Liver (tissue), 9 donors: Measurements from ENCODE around the gene FN3K. TPM values are rescaled to one million over a fixed set of nuclear protein-coding genes. Genes with fewer than 3 reads are reported as not detected.

ENCODE experiments used
- DNase-seq: peaks from one replicate; pipeline ENCODE4 v3.0.0-alpha.2; 2017; ENCODE audit warnings: low spot score
- H3K27ac ChIP-seq, 2 donors: one replicate each; pipeline ENCODE4 v1.7.0; 2013; ENCODE audit warnings: inconsistent platforms in 2 of 2, low read length in 2 of 2, control low read depth in 1 of 2, low read depth in 1 of 2, mild to moderate bottlenecking in 1 of 2
- H3K27me3 ChIP-seq, 4 donors: one replicate each; pipeline versions ENCODE4 v1.6.1 to v1.7.0; 2013; ENCODE audit warnings: low read length in 3 of 4, inconsistent platforms in 1 of 4, mild to moderate bottlenecking in 1 of 4, moderate library complexity in 1 of 4; ENCODE audit not compliant: control insufficient read depth in 4 of 4, insufficient read depth in 4 of 4
- H3K36me3 ChIP-seq, 4 donors: one replicate each; pipeline versions ENCODE4 v1.6.1 to v1.7.0; 2013; ENCODE audit warnings: low read length in 3 of 4, mild to moderate bottlenecking in 3 of 4, low read depth in 1 of 4, moderate library complexity in 1 of 4; ENCODE audit not compliant: control insufficient read depth in 4 of 4, insufficient read depth in 3 of 4
- H3K4me1 ChIP-seq, 4 donors: one replicate each; pipeline versions ENCODE4 v1.6.1 to v1.7.0; 2013; ENCODE audit warnings: low read length in 3 of 4, mild to moderate bottlenecking in 3 of 4, moderate library complexity in 1 of 4; ENCODE audit not compliant: control insufficient read depth in 4 of 4, insufficient read depth in 4 of 4
- H3K4me3 ChIP-seq, 3 donors: one replicate each; pipeline versions ENCODE4 v1.6.1 to v1.7.0; 2013; ENCODE audit warnings: low read length in 3 of 3, control low read depth in 1 of 3, low read depth in 1 of 3, mild to moderate bottlenecking in 1 of 3
- H3K9ac ChIP-seq, 2 donors: one replicate each; pipeline ENCODE4 v1.7.0; 2013; ENCODE audit warnings: low read length in 2 of 2, mild to moderate bottlenecking in 2 of 2, moderate library complexity in 2 of 2, control low read depth in 1 of 2, low read depth in 1 of 2
- H3K9me3 ChIP-seq, 4 donors: one replicate each; pipeline versions ENCODE4 v1.6.1 to v1.7.0; 2013; ENCODE audit warnings: low read length in 3 of 4; ENCODE audit not compliant: control insufficient read depth in 4 of 4
- FOXA1 ChIP-seq: IDR thresholded peaks from 2 replicates; pipeline ENCODE4 v1.6.1; 2016; ENCODE audit warnings: antibody characterized with exemption
- FOXA2 ChIP-seq: IDR thresholded peaks from 2 replicates; pipeline ENCODE4 v1.6.1; 2016; ENCODE audit warnings: antibody characterized with exemption
- GABPA ChIP-seq, 2 donors: IDR thresholded peaks in 1 of 2; conservative IDR thresholded peaks in 1 of 2; 2 replicates each; pipeline ENCODE4 v1.6.1; 2016; ENCODE audit warnings: antibody characterized with exemption in 2 of 2, mild to moderate bottlenecking in 1 of 2, moderate library complexity in 1 of 2
- HNF4G ChIP-seq: IDR thresholded peaks from 2 replicates; pipeline ENCODE4 v1.6.1; 2016; ENCODE audit warnings: antibody characterized with exemption
- JUND ChIP-seq, 2 donors: IDR thresholded peaks; 2 replicates each; pipeline ENCODE4 v1.6.1; 2016; ENCODE audit warnings: antibody characterized with exemption in 2 of 2
- NR2F2 ChIP-seq: IDR thresholded peaks from 2 replicates; pipeline ENCODE4 v1.6.1; 2016; ENCODE audit warnings: antibody characterized with exemption
- RXRA ChIP-seq, 2 donors: IDR thresholded peaks; 2 replicates each; pipeline ENCODE4 v1.6.1; 2017 to 2018; ENCODE audit warnings: antibody characterized with exemption in 2 of 2, mild to moderate bottlenecking in 1 of 2
- YY1 ChIP-seq: IDR thresholded peaks from 2 replicates; pipeline ENCODE4 v1.6.1; 2016; ENCODE audit warnings: antibody characterized with exemption, mild to moderate bottlenecking
- WGBS: extraction: QIAGEN DNeasy Blood & Tissue Kit; methylation state at CpG from one replicate; pipeline ENCODE4 v1.1.7; 2013; 5-methylcytosine and 5-hydroxymethylcytosine counted together
- polyA plus RNA-seq, 2 donors: library from polyadenylated mRNA; stranded (reverse) in 1 of 2; unstranded in 1 of 2; fragments of 200-250 nt in 1 of 2; fragments of >200 nt in 1 of 2; fragmentation: Nextera tagmentation in 1 of 2; extraction: Ambion mirVana in 1 of 2; gene quantifications; one replicate each; pipeline versions ENCODE4 v1.2.1 to v1.2.3, GENCODE V29; 2013 to 2015
- total RNA-seq, 2 donors: library from RNA; depleted of rRNA; stranded (reverse); fragments of >200 nt; gene quantifications; one replicate each; pipeline ENCODE4 v1.2.3, GENCODE V29; 2014
- TF ChIP-seq, protein P1 (sequence below): fragments of 150-350 bp; IDR thresholded peaks from 2 replicates; pipeline ENCODE4 v1.5.1; 2017; ENCODE audit warnings: improper control_type of control experiment, low read depth, low read length; ENCODE audit not compliant: missing input control
- TF ChIP-seq, protein P2 (sequence below): IDR thresholded peaks from 2 replicates; pipeline ENCODE4 v1.6.1; 2016; ENCODE audit warnings: antibody characterized with exemption
- TF ChIP-seq, protein P3 (sequence below): IDR thresholded peaks from 2 replicates; pipeline ENCODE4 v1.6.1; 2016; ENCODE audit warnings: antibody characterized with exemption
- donor health status: healthy.
- donor health status: healthy.
- donor health status: healthy.
- donor health status: healthy.
- donor health status: healthy.

FN3K gene
- total and polyA plus RNA-seq, 4 donors: 18.4 to 28.7 (median 22.9) TPM

DNA sequence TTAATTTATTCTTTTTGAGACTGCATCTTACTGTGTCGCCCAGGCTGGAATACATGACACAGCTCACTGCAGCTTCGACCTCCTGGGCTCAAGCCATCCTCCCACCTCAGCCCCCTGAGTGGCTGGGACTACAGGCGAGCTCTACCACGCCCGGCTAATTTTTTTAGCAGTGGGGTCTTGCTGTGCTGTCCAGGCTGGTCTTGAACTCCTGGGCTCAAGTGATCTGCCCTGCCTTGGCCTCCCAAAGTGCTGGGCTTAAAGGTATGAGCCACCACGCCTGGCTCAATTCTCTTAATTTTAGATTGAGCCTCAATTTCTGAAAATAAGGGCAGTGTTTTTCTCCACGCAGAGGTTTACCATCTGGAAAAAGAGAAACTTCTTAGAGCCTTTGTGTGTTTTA lies 63.3 kb downstream of the FN3K start:
- no peak overlapping the region for H3K9ac ChIP-seq
- H3K4me1 ChIP-seq: no peaks in the 10 kb centered on the region
- H3K36me3 ChIP-seq: peaks cover 0 to 6% (median 2%) of the 10 kb centered on the region in 4 donors
- H3K27ac ChIP-seq: no peak overlapping the region
- 97% methylated on average over 7 of the region's 7 CpGs for whole genome bisulfite sequencing
- H3K9me3 ChIP-seq: no peaks in the 10 kb centered on the region
- no peak for DNase-seq
- TF ChIP-seq GABPA (IDR thresholded peaks at IDR 0.05 in 1 of 2, conservative IDR thresholded peaks at IDR 0.05 in 1 of 2) (no peak), JUND (IDR thresholded peaks at IDR 0.05) (no peak), FOXA2 (no peak), NR2F2 (no peak), YY1 (no peak), RXRA (IDR thresholded peaks at IDR 0.05) (no peak), HNF4G (no peak)
- TF ChIP-seq, protein P1, sequence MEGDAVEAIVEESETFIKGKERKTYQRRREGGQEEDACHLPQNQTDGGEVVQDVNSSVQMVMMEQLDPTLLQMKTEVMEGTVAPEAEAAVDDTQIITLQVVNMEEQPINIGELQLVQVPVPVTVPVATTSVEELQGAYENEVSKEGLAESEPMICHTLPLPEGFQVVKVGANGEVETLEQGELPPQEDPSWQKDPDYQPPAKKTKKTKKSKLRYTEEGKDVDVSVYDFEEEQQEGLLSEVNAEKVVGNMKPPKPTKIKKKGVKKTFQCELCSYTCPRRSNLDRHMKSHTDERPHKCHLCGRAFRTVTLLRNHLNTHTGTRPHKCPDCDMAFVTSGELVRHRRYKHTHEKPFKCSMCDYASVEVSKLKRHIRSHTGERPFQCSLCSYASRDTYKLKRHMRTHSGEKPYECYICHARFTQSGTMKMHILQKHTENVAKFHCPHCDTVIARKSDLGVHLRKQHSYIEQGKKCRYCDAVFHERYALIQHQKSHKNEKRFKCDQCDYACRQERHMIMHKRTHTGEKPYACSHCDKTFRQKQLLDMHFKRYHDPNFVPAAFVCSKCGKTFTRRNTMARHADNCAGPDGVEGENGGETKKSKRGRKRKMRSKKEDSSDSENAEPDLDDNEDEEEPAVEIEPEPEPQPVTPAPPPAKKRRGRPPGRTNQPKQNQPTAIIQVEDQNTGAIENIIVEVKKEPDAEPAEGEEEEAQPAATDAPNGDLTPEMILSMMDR: no peak
- TF ChIP-seq, protein P2, sequence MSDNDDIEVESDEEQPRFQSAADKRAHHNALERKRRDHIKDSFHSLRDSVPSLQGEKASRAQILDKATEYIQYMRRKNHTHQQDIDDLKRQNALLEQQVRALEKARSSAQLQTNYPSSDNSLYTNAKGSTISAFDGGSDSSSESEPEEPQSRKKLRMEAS: no peak
- no peak overlapping the region for H3K4me3 ChIP-seq
- H3K27me3 ChIP-seq: no peaks in the 10 kb centered on the region

DNA sequence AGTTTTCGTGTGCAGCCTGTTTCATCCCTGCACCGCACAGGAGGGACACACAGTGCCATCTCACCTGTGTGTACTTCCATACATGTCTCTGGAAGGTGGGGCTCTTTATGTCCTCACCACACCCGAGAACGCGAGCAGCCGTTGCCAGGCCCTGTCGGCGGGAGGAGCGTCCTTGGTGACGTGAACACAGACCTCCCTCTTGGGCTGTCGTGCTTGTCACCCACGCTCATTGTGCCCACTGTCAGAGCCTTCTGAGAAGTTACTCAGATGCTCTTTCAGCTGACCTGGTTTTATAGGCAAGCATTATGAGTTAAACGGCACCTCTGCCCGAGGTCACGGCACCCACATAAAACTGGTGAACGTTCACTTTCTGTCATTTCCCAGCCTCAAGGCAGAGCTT lies 64.2 kb downstream of the FN3K start:
- no peaks in the 10 kb centered on the region for H3K9me3 ChIP-seq
- 92% methylated on average over 16 of the region's 16 CpGs for WGBS
- H3K27ac ChIP-seq: no peak overlapping the region
- TF ChIP-seq, protein P3, sequence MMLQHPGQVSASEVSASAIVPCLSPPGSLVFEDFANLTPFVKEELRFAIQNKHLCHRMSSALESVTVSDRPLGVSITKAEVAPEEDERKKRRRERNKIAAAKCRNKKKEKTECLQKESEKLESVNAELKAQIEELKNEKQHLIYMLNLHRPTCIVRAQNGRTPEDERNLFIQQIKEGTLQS: no peak
- TF ChIP-seq RXRA (IDR thresholded peaks at IDR 0.05) (no peak), JUND (IDR thresholded peaks at IDR 0.05) (no peak), FOXA1 (no peak)
- no peaks in the 10 kb centered on the region for H3K27me3 ChIP-seq
- peaks cover 0 to 6% (median 2%) of the 10 kb centered on the region in 4 donors for H3K36me3 ChIP-seq
- no peak overlapping the region for H3K9ac ChIP-seq
- no peaks in the 10 kb centered on the region for H3K4me1 ChIP-seq
- DNase-seq: no peak
- H3K4me3 ChIP-seq: no peak overlapping the region

Other genes starting within 250 kb of the FN3K start
- 10 to 100 TPM; 13.4 to 16.2 TPM for gene FOXK2, start 215.9 kb upstream of the FN3K start, total RNA-seq
- 1 to 10 TPM; 3.1 to 8.3 TPM for gene FOXK2, start 215.9 kb upstream of the FN3K start, polyA plus RNA-seq
- gene WDR45B, start 87.2 kb upstream of the FN3K start, total RNA-seq: 10 to 100 TPM; 28.2 to 40.9 TPM
- 10 to 100 TPM; 25.4 to 30.2 TPM for gene WDR45B, start 87.2 kb upstream of the FN3K start, polyA plus RNA-seq
- 1 to 10 TPM; 2.9 to 9.6 TPM for gene RAB40B, start 36.9 kb upstream of the FN3K start, total RNA-seq
- gene RAB40B, start 36.9 kb upstream of the FN3K start, polyA plus RNA-seq: 10 to 100 TPM; 11.4 to 12.1 TPM
- 10 to 100 TPM; 10.1 to 15.5 TPM for gene FN3KRP, start 18.9 kb upstream of the FN3K start, total RNA-seq
- gene FN3KRP, start 18.9 kb upstream of the FN3K start, polyA plus RNA-seq: 10 to 100 TPM; 10.9 to 11.2 TPM
- 10 to 100 TPM; 29.8 to 34.6 TPM for gene TBCD, start 16.4 kb downstream of the FN3K start, total RNA-seq
- gene TBCD, start 16.4 kb downstream of the FN3K start, polyA plus RNA-seq: 10 to 100 TPM; 31.5 to 42.2 TPM
- not detected for gene ZNF750, start 104.4 kb downstream of the FN3K start, total RNA-seq
- under 1 TPM; 0.02 to 0.08 TPM for gene ZNF750, start 104.4 kb downstream of the FN3K start, polyA plus RNA-seq